ENCODE results near the gene SCN9A.

DNA sequence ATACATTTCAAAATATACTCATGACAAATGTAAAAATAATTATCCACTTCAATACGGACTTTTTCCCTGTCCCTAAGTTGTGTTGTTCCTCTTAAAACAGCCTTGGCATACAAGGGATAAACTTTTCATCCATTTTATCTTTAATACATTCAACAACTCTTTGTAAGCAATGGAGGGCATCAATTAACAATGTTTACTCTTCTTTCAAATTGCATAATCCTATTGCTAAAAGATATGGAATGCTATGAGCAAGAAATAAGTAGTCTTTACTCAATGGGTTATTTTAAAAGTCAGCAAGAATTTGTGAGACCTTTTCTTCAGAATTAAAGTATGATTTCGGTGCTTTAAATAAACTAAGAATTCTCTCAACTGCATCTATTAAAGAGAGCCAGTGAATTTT is 41.9 kb downstream of the SCN9A start:
- TF ChIP-seq, protein P1, sequence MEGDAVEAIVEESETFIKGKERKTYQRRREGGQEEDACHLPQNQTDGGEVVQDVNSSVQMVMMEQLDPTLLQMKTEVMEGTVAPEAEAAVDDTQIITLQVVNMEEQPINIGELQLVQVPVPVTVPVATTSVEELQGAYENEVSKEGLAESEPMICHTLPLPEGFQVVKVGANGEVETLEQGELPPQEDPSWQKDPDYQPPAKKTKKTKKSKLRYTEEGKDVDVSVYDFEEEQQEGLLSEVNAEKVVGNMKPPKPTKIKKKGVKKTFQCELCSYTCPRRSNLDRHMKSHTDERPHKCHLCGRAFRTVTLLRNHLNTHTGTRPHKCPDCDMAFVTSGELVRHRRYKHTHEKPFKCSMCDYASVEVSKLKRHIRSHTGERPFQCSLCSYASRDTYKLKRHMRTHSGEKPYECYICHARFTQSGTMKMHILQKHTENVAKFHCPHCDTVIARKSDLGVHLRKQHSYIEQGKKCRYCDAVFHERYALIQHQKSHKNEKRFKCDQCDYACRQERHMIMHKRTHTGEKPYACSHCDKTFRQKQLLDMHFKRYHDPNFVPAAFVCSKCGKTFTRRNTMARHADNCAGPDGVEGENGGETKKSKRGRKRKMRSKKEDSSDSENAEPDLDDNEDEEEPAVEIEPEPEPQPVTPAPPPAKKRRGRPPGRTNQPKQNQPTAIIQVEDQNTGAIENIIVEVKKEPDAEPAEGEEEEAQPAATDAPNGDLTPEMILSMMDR (IDR thresholded peaks at IDR 0.05) = no peak
- TF ChIP-seq POLR2A (IDR thresholded peaks at IDR 0.05) = no peak

Measured in lower leg skin (tissue), 3 donors.